Parathyroid adenoma (tissue), 2 donors: ENCODE data around the gene FKBP2.

Source experiments
- H2AFZ ChIP-seq: fragments of 300-600 bp; sonication (generic); one replicate; pipeline ENCODE4 v1.7.0; 2017; ENCODE audit warnings: antibody characterized with exemption, mild to moderate bottlenecking
- H3K27ac ChIP-seq: fragments of 300-600 bp; sonication (generic); one replicate; pipeline ENCODE4 v1.7.0; 2017
- H3K27me3 ChIP-seq: fragments of 300-600 bp; sonication (generic); one replicate; pipeline ENCODE4 v1.7.0; 2017; ENCODE audit warnings: low read length; ENCODE audit not compliant: control insufficient read depth, insufficient read depth
- H3K36me3 ChIP-seq: fragments of 300-600 bp; sonication (generic); one replicate; pipeline ENCODE4 v1.7.0; 2017; ENCODE audit warnings: low read length; ENCODE audit not compliant: control insufficient read depth, insufficient read depth
- H3K4me1 ChIP-seq: fragments of 300-600 bp; sonication (generic); one replicate; pipeline ENCODE4 v1.7.0; 2017; ENCODE audit warnings: control low read depth
- H3K4me2 ChIP-seq: fragments of 300-600 bp; sonication (generic); one replicate; pipeline ENCODE4 v1.7.0; 2017; ENCODE audit warnings: low read length
- H3K4me3 ChIP-seq: fragments of 300-600 bp; sonication (generic); one replicate; pipeline ENCODE4 v1.7.0; 2017; ENCODE audit warnings: low read depth, low read length
- H3K79me2 ChIP-seq: fragments of 300-600 bp; sonication (generic); one replicate; pipeline ENCODE4 v1.7.0; 2017; ENCODE audit warnings: control low read depth
- H3K9ac ChIP-seq: fragments of 300-600 bp; sonication (generic); one replicate; pipeline ENCODE4 v1.7.0; 2017; ENCODE audit warnings: mild to moderate bottlenecking
- H3K9me3 ChIP-seq: fragments of 300-600 bp; sonication (generic); one replicate; pipeline ENCODE4 v1.7.0; 2017; ENCODE audit warnings: low read length; ENCODE audit not compliant: control insufficient read depth
- TF ChIP-seq, protein P1 (sequence below): fragments of 300-600 bp; sonication (generic); IDR thresholded peaks from one replicate; pipeline ENCODE4 v1.7.0; 2017; ENCODE audit warnings: antibody characterized with exemption, mild to moderate bottlenecking
- donor health status: primary hyperparathyroidism.

Gene FKBP2

GRCh38 chr11:64206457-64207255 is 34.2 kb upstream of the FKBP2 start, which contains the start of gene FERMT3:
Gene FERMT3 (plus strand): TSS chr11:64206721. CDS start chr11:64207365, 644 bp downstream.
- H3K9ac ChIP-seq: no peak within 1 kb of the TSS
- H3K4me3 ChIP-seq: peak within 1 kb of the TSS; percentile 9
- H3K4me1 ChIP-seq: peaks cover 4% of the 10 kb centered on the region
- H3K36me3 ChIP-seq: no peaks in the 10 kb centered on the region
- H3K27ac ChIP-seq: peak within 1 kb of the TSS; percentile 60
- no peaks in the 10 kb centered on the region for H3K27me3 ChIP-seq
- peak within 1 kb of the TSS; percentile 5 for H3K4me2 ChIP-seq
- TF ChIP-seq, protein P1, sequence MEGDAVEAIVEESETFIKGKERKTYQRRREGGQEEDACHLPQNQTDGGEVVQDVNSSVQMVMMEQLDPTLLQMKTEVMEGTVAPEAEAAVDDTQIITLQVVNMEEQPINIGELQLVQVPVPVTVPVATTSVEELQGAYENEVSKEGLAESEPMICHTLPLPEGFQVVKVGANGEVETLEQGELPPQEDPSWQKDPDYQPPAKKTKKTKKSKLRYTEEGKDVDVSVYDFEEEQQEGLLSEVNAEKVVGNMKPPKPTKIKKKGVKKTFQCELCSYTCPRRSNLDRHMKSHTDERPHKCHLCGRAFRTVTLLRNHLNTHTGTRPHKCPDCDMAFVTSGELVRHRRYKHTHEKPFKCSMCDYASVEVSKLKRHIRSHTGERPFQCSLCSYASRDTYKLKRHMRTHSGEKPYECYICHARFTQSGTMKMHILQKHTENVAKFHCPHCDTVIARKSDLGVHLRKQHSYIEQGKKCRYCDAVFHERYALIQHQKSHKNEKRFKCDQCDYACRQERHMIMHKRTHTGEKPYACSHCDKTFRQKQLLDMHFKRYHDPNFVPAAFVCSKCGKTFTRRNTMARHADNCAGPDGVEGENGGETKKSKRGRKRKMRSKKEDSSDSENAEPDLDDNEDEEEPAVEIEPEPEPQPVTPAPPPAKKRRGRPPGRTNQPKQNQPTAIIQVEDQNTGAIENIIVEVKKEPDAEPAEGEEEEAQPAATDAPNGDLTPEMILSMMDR: no peak
- H3K79me2 ChIP-seq: no peaks in the 10 kb centered on the region
- no peaks in the 10 kb centered on the region for H3K9me3 ChIP-seq
- H2AFZ ChIP-seq: no peak within 1 kb of the TSS

- Histone ChIP-seq H3K36me3 (no peaks in the 10 kb centered on the region), H3K4me1 (peaks cover 4% of the 10 kb centered on the region)
These were observed 33.4 kb upstream of the FKBP2 start for GRCh38 chr11:64207256-64208085.

GRCh38 chr11:64208086-64208795 is 32.7 kb upstream of the FKBP2 start:
- Histone ChIP-seq H3K27ac (peak overlapping the region; percentile 60), H3K9me3 (no peaks in the 10 kb centered on the region), H2AFZ (no peak overlapping the region), H3K4me2 (no peak overlapping the region), H3K4me1 (peaks cover 4% of the 10 kb centered on the region), H3K36me3 (no peaks in the 10 kb centered on the region), H3K9ac (no peak overlapping the region), H3K4me3 (no peak overlapping the region), H3K79me2 (no peaks in the 10 kb centered on the region), H3K27me3 (no peaks in the 10 kb centered on the region)
- TF ChIP-seq, protein P1: no peak

More at GRCh38 chr11:64207256-64208085, 33.4 kb upstream of the FKBP2 start:
- H3K27ac ChIP-seq: peak overlapping the region; percentile 60
- H3K79me2 ChIP-seq: no peaks in the 10 kb centered on the region
- H3K4me3 ChIP-seq: peak overlapping the region; percentile 9
- no peak overlapping the region for H3K4me2 ChIP-seq
- H3K9me3 ChIP-seq: no peaks in the 10 kb centered on the region
- H3K9ac ChIP-seq: no peak overlapping the region
- H3K27me3 ChIP-seq: no peaks in the 10 kb centered on the region
- no peak overlapping the region for H2AFZ ChIP-seq
- TF ChIP-seq, protein P1: no peak

- no peak overlapping the region for H3K4me2 ChIP-seq
- no peaks in the 10 kb centered on the region for H3K79me2 ChIP-seq
- no peak overlapping the region for H3K4me3 ChIP-seq
- H3K36me3 ChIP-seq: no peaks in the 10 kb centered on the region
- H3K9me3 ChIP-seq: no peaks in the 10 kb centered on the region
- H3K9ac ChIP-seq: no peak overlapping the region
- H3K27ac ChIP-seq: no peak overlapping the region
- no peak overlapping the region for H2AFZ ChIP-seq
- TF ChIP-seq, protein P1: no peak
- H3K27me3 ChIP-seq: no peaks in the 10 kb centered on the region
- peaks cover 4% of the 10 kb centered on the region for H3K4me1 ChIP-seq
These were observed 31.9 kb upstream of the FKBP2 start for GRCh38 chr11:64208796-64209562.
